ENCODE data around the gene HIPK2. TPM values are rescaled to one million over a fixed set of nuclear protein-coding genes. Genes with fewer than 3 reads are reported as not detected.

The HIPK2 gene
- total RNA-seq, 2 experiments from 2014 or later = 6.2 to 7.9 TPM

DNA sequence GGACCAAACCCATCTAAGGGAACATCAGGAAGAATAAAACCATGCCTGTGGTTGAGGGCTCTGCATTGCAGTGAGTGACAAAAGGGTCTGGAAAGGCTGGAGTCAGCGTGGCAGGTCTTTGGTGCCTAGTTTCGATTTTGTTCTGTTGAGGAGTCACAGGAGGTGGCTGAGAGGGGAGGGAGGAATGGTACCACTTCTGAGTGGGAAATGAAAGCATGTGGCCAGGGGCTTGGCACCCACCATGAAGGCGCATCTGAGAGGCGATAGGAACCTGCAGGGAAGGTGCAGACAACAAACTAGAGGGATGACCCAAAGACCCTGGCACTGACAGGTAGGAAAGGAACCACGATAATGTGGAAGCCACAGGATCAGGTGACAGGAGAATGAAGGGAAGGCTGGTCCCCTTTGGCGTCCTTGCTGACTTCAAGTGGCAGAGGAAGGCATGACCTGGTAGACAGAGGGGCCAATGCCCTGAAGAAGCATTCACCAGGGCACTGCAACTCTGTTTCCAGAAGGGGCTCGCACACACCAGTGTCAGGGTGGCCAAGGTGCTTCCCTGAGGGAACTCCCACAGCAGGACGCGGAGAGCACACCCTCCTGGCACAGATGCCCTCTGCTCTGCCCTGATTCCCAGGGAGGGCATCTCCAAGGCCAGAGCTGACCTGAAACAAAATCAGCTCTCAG is 41.7 kb downstream of the HIPK2 start:
- Histone ChIP-seq H3K9me2 (ENCODE audit: insufficient read depth, low read length) (no peaks in the 10 kb centered on the region), H4K20me1 (ENCODE audit: insufficient read depth, low read length) (no peaks in the 10 kb centered on the region), H3K9me3 (ENCODE audit: low read length) (no peaks in the 10 kb centered on the region), H2AFZ (ENCODE audit: low read length) (no peak overlapping the region), H3K4me2 (ENCODE audit: low read length) (no peak overlapping the region), H3K4me3 (ENCODE audit: low read depth, low read length, poor library complexity, severe bottlenecking) (no peak overlapping the region), H3K36me3 (ENCODE audit: insufficient read depth, low read length) (no peaks in the 10 kb centered on the region), H3K79me2 (ENCODE audit: insufficient read depth, low read depth, low read length) (no peaks in the 10 kb centered on the region), H3K27ac (ENCODE audit: low read depth, low read length, poor library complexity, severe bottlenecking) (no peak overlapping the region), H3K4me1 (ENCODE audit: insufficient read depth, low read length, poor library complexity, severe bottlenecking) (peaks cover 39% of the 10 kb centered on the region)
- intact Hi-C loops (cut with micrococcal nuclease; ENCODE audit: unreplicated experiment) = no loop called here
- BruUV-seq (replicated peaks) = no TSS peak
- no peak for TF ChIP-seq EZH2phosphoT487 (IDR thresholded peaks at IDR 0.05; ENCODE audit: borderline replicate concordance, low read depth, low read length)
- TF ChIP-seq, protein P1, sequence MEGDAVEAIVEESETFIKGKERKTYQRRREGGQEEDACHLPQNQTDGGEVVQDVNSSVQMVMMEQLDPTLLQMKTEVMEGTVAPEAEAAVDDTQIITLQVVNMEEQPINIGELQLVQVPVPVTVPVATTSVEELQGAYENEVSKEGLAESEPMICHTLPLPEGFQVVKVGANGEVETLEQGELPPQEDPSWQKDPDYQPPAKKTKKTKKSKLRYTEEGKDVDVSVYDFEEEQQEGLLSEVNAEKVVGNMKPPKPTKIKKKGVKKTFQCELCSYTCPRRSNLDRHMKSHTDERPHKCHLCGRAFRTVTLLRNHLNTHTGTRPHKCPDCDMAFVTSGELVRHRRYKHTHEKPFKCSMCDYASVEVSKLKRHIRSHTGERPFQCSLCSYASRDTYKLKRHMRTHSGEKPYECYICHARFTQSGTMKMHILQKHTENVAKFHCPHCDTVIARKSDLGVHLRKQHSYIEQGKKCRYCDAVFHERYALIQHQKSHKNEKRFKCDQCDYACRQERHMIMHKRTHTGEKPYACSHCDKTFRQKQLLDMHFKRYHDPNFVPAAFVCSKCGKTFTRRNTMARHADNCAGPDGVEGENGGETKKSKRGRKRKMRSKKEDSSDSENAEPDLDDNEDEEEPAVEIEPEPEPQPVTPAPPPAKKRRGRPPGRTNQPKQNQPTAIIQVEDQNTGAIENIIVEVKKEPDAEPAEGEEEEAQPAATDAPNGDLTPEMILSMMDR (conservative IDR thresholded peaks at IDR 0.05; ENCODE audit: low read length) = no peak
- CTCF ChIA-PET (ENCODE audit: unreplicated experiment) = no interaction called here
- POLR2A ChIA-PET = interaction anchor here (0.5 to 2.0 kb wide), 3 partner anchors 11 to 55 kb away, joined by 3 to 5 read pairs (median 3); no protein-coding TSS in a partner anchor
- no peak for DNase-seq (ENCODE audit: low spot score)

DNA sequence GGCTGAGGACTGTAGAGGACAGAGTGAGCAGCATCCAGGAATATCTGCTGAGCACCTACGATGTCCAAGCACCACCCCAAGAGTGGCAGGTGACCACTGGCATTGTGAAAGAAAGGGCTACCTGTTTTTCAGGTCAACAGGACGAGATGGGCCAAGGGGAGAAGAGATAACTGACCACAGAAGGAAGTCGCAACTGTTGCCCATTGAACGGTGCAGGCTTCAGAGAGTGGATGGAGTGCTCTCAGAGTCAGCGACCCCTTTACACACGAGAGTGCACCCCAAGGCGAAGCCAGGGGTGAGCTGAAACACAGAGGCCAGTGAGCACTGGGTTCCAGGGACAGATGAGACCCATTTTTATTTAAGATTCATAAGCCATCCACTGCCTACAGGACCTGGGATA is 42.3 kb downstream of the HIPK2 start:
- intact Hi-C loops (cut with micrococcal nuclease; ENCODE audit: unreplicated experiment) = no loop called here
- BruUV-seq (replicated peaks) = no TSS peak

More for the DNA sequence above, 42.3 kb downstream of the HIPK2 start:
- ChIA-PET CTCF (ENCODE audit: unreplicated experiment) (no interaction called here), POLR2A (interaction anchor here (0.5 to 1.0 kb wide), 2 partner anchors 12 to 55 kb away, joined by 3 read pairs; no protein-coding TSS in a partner anchor)
- Histone ChIP-seq H3K9me2 (ENCODE audit: insufficient read depth, low read length) (no peaks in the 10 kb centered on the region), H3K36me3 (ENCODE audit: insufficient read depth, low read length) (no peaks in the 10 kb centered on the region), H3K27ac (ENCODE audit: low read depth, low read length, poor library complexity, severe bottlenecking) (no peak overlapping the region), H4K20me1 (ENCODE audit: insufficient read depth, low read length) (no peaks in the 10 kb centered on the region), H3K79me2 (ENCODE audit: insufficient read depth, low read depth, low read length) (no peaks in the 10 kb centered on the region), H2AFZ (ENCODE audit: low read length) (no peak overlapping the region), H3K4me3 (ENCODE audit: low read depth, low read length, poor library complexity, severe bottlenecking) (no peak overlapping the region), H3K9me3 (ENCODE audit: low read length) (no peaks in the 10 kb centered on the region), H3K4me1 (ENCODE audit: insufficient read depth, low read length, poor library complexity, severe bottlenecking) (peaks cover 44% of the 10 kb centered on the region), H3K4me2 (ENCODE audit: low read length) (no peak overlapping the region)
- TF ChIP-seq EZH2phosphoT487 (IDR thresholded peaks at IDR 0.05; ENCODE audit: borderline replicate concordance, low read depth, low read length) = no peak
- TF ChIP-seq, protein P1 (conservative IDR thresholded peaks at IDR 0.05; ENCODE audit: low read length) = no peak
- no peak for DNase-seq (ENCODE audit: low spot score)
